GM19099 (cell line): ENCODE measurements around the gene ASCL2.

ENCODE experiments used
- POLR2A ChIP-seq: IDR thresholded peaks from 3 replicates; pipeline ENCODE4 v1.6.1; 2011; ENCODE audit warnings: low read depth; ENCODE audit not compliant: insufficient read length; ENCODE audit errors: extremely low read depth

ASCL2 gene

DNA sequence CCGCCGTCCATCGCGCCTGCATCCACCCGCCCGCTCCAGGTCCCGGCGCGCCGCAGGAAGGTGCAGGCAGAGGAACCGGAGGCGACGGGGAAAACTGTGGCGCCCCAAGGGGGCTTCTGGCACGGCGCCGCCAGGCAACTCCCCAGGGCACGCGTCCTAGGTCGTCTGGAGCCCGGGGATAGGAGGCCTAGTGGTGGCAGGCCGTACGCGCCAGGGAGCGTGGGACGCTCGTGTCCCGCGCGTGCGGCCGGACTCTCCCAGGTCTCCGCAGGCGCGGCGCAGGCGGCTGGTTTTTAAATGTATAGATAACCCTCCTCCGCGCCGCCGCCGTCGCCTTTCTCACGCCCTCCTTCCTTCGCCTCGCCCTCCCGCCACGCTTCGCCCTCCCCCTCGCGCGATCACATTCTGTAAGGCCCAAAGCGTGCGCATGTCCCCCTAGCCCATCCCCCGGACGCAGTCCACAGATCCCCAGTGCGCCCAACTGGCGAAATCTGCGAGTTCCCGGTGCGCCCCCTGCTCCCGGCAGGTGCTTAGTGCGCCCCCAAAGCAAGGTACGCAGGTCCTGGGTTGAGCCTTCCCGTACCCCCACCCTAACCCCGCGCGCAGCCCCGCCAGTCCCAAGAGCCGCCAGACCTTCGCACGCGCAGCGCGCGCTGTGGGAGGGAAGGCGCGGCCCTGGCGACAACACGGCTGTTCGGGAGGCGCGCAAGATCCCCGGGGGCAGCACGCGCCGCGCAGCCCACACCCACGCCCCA lies at the start of gene ASCL2:
Gene ASCL2 (minus strand): TSS at position 267 of the 755 bp plus-strand sequence. CDS start 256 bp downstream, at position 11.
- no peak for TF ChIP-seq POLR2A

GRCh38 chr11:2319791-2320472 lies 49.5 kb upstream of the ASCL2 start:
- TF ChIP-seq POLR2A = no peak

DNA sequence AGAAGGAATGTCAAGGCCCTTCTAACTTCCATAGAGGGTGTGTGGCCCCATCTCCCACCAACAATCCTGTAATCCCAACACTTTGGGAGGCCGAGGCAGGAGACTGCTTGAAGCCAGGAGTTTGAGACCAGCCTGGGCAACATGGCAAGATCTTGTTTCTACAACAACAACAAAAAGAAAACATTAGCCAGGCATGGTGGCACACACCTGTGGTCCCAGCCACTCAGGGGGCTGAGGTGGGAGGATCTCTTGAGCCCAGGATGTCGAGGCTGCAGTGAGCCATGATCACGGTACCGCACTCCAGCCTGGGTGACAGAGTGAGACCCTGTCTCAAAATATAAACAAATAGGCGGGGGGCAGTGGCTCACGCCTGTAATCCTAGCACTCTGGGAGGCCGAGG lies 48.3 kb upstream of the ASCL2 start:
- no peak for TF ChIP-seq POLR2A

DNA sequence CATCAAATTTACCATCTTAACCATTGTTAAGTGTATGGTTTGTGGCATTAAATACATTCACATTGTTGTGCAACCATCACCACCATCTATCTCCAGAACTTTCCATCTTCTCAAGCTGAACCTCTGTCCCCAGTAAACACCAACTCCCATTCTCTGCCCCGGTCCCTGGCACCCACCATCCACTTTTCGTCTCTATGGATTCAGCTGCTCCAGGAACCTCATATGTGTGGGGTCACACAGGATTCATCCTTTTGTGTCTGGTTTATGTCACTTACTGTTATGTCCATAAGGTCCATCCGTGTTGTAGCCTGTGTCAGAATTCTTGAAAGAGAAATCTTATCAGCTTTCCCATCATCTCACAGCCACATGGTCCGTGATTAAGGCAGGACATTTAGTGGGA lies 47.7 kb upstream of the ASCL2 start:
- no peak for TF ChIP-seq POLR2A

- no peak for TF ChIP-seq POLR2A
Measured at GRCh38 chr11:2317354-2318050, 47.1 kb upstream of the ASCL2 start.

DNA sequence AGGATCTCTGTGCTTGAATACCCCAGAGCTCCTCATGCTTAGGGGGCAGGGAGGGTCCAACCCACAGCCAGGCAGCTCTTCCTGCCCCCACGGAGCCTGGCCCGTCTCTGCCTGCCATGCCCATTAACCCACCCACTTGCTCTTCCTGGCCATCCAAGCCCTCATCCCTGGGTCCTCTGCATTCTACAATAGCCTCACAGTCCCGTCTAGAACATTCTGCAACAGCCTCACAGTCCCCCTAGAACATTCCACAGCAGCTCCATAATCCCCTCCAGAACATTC lies 46.5 kb upstream of the ASCL2 start:
- TF ChIP-seq POLR2A = no peak

DNA sequence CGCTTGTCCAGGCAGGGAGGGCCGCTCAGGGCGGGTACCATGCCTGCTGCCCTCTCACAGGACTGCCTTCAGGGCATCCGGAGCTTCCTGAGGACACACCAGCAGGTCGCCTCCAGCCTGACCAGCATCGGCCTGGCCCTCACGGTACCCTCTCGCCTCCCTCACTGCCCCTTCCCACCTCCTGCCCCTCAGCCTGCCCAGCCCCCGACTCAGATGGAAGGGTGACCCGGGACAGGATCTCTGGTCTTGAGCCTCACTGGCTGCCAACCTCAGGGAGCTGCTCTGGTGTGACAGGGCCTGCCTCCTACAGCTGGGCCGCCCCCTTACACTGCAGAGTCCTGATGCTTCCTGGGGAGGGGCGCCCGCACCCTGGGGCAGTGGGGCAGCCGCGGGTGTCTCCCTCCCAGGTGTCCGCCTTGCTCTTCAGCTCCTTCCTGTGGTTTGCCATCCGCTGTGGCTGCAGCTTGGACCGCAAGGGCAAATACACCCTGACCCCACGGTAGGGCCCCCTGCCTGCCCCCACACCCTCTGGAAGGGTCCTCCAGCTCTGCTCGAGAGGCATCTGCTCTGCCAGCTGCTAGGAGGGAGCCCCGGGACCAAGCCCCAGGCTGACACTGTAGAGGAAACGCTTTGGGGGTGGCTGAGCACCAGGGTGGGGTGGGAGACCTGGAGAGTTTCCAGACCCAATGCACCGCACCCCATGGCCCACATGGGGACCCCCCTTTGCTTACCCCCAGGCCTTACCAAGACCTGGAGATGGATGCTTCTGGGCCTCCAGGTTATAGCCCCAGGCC lies 46.0 kb upstream of the ASCL2 start:
- no peak for TF ChIP-seq POLR2A

GRCh38 chr11:2315395-2316168 lies 45.2 kb upstream of the ASCL2 start:
- TF ChIP-seq POLR2A = no peak

- no peak for TF ChIP-seq POLR2A
Measured at GRCh38 chr11:2314525-2315394, 44.4 kb upstream of the ASCL2 start.

- no peak for TF ChIP-seq POLR2A
Measured at GRCh38 chr11:2314136-2314524, 43.7 kb upstream of the ASCL2 start.

DNA sequence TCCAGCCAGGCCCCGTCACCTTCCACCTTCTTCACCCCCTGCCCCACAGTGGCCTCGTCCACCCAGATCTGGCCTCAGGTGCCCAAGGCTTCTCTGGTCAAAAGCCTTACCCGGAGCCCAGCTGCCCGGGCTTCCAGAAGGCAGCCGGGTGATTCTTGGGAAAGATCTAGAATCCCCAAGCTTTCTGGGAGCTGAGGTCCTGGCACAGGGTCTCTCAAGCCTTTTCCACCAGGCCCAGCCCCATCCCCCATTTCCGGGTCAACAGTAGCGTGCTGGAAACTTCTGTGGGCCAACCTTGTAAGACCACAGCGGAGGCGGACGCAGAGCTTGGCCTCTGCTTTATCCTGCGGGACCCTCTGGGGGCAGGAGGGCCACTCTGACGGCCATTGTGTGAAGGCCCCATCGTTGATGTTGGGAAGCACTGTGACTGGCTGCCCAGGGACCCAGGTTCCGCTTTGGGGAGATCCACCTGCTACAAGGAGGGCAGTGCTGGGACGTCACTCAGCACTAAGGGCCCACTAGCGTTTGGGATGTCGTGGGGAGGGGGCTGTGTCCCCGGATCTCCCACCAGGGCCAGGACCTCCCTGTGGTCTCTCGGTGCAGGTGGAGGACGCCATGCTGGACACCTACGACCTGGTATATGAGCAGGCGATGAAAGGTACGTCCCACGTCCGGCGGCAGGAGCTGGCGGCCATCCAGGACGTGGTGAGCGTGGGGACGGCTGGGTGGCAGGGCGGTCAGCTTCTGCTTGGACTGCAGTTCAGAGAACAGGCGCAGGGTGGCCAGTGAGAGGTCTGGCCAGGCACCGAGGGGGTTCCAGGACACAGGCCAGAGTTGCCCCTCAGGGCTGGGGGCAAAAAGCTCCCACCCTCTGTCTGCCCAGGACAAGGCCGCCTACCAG lies 42.9 kb upstream of the ASCL2 start:
- TF ChIP-seq POLR2A = no peak

DNA sequence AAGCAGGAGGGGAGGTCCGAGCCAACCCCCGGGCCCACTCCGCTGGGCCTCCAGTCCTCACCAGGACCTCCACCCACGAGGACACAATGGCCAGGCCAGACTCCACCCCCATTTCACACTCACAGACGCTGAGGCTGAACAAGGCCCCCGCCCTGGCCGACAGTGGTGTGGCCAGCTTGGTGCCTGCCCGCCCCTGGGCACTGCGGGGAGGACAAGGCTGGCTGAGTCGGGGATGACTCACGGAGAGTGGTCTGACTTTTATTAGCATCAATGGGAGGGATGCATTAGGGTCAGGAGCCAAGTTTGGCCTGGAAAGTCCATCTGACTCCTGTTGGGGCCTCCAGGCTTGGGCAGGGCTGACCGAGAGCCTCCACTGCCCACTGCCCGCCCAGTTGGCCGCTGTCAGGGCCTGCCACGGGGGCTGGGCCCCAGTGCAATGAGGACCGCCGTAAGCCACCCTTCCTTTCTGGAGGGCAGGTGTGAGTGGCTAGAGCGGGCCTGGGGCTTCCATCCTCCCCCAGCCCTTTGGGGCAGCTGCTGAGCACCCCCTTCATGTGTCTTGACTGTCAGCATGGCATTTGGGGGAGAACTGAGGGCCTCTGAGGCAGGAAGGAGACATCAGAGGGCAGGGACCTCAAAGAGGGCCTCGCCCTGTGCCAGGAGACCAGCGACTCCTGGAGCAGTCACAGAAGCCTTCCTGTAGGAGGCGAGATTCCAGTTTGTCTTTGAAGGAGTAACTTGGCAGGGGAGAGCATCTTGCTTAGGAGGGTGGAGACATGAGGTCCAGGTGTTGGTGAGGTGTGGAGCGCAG lies 42.0 kb upstream of the ASCL2 start:
- TF ChIP-seq POLR2A = no peak
